Neural cell (in vitro differentiated cells): ENCODE measurements around the gene ADAMTS2. TPM values are rescaled to one million over a fixed set of nuclear protein-coding genes. Genes with fewer than 3 reads are reported as not detected.

ENCODE experiments used
- H2AFZ ChIP-seq: fragments of 200-600, 300-800 bp; sonication (generic), shearing (Covaris generic); 2 replicates; pipeline ENCODE4 v1.6.0; 2014; ENCODE audit warnings: low read depth, mild to moderate bottlenecking, antibody characterized with exemption, low read length, moderate library complexity
- H3F3A ChIP-seq: fragments of 200-600 bp; shearing (Covaris generic); 2 replicates; pipeline ENCODE4 v1.6.1; 2016; ENCODE audit warnings: mild to moderate bottlenecking, moderate library complexity, mixed read lengths, antibody characterized with exemption, low read length; ENCODE audit not compliant: insufficient read depth, poor library complexity, severe bottlenecking
- H3K27ac ChIP-seq: fragments of 200-600, 300-800 bp; sonication (generic), shearing (Covaris generic); 2 replicates; pipeline ENCODE4 v1.5.1; 2014; ENCODE audit warnings: mild to moderate bottlenecking, low read length, moderate library complexity
- H3K27me3 ChIP-seq: fragments of 300-800, 200-600 bp; sonication (generic), shearing (Covaris generic); 2 replicates; pipeline ENCODE4 v1.6.0; 2014; ENCODE audit warnings: mild to moderate bottlenecking, low read depth, low read length, moderate library complexity; ENCODE audit not compliant: insufficient read depth
- H3K36me3 ChIP-seq: fragments of 300-800, 200-600 bp; sonication (generic), shearing (Covaris generic); 2 replicates; pipeline ENCODE4 v1.5.1; 2014; ENCODE audit warnings: mild to moderate bottlenecking, antibody characterized with exemption, low read length, moderate library complexity; ENCODE audit not compliant: insufficient read depth
- H3K4me2 ChIP-seq: fragments of 300-800, 200-600 bp; sonication (generic), shearing (Covaris generic); 2 replicates; pipeline ENCODE4 v1.6.0; 2014; ENCODE audit warnings: mild to moderate bottlenecking, low read length
- H3K4me3 ChIP-seq: fragments of 300-800, 200-600 bp; sonication (generic), shearing (Covaris generic); 2 replicates; pipeline ENCODE4 v1.5.1; 2014; ENCODE audit warnings: mild to moderate bottlenecking, low read length, moderate library complexity
- H3K79me2 ChIP-seq: fragments of 200-600 bp; shearing (Covaris generic); replicated peaks from 2 replicates; pipeline ENCODE4 v1.6.0; 2014; ENCODE audit warnings: mild to moderate bottlenecking, low read length, moderate library complexity; ENCODE audit not compliant: insufficient read depth
- H3K9ac ChIP-seq: fragments of 300-800, 200-600 bp; sonication (generic), shearing (Covaris generic); 2 replicates; pipeline ENCODE4 v1.6.1; 2016; ENCODE audit warnings: mild to moderate bottlenecking, low read length, mixed read lengths
- H3K9me2 ChIP-seq: fragments of 200-600 bp; shearing (Covaris generic); 2 replicates; pipeline ENCODE4 v1.6.1; 2016; ENCODE audit warnings: mild to moderate bottlenecking, low read length, mixed read lengths; ENCODE audit not compliant: insufficient read depth
- H3K9me3 ChIP-seq: fragments of 200-600, 300-800 bp; sonication (generic), shearing (Covaris generic); 2 replicates; pipeline ENCODE4 v1.6.1; 2016; ENCODE audit warnings: mild to moderate bottlenecking, mixed run types, low read length, moderate library complexity, mixed read lengths
- H4K20me1 ChIP-seq: fragments of 200-600 bp; shearing (Covaris generic); 2 replicates; pipeline ENCODE4 v1.6.1; 2016; ENCODE audit warnings: mild to moderate bottlenecking, mixed run types; ENCODE audit not compliant: insufficient read depth
- EP300 ChIP-seq: fragments of 450-650 bp; conservative IDR thresholded peaks from 2 replicates; pipeline ENCODE4 v1.6.1; 2014; ENCODE audit warnings: antibody characterized with exemption, mild to moderate bottlenecking, moderate library complexity; ENCODE audit not compliant: poor library complexity, severe bottlenecking
- EZH2 ChIP-seq: fragments of 200-600, 300-800 bp; shearing (Covaris generic), sonication (generic); IDR thresholded peaks from 2 replicates; pipeline ENCODE4 v1.6.1; 2014; ENCODE audit warnings: antibody characterized with exemption, low read length, borderline replicate concordance, mild to moderate bottlenecking; ENCODE audit not compliant: insufficient read depth, poor library complexity, severe bottlenecking
- MXI1 ChIP-seq: fragments of 450-650 bp; conservative IDR thresholded peaks from 2 replicates; pipeline ENCODE4 v1.6.1; 2014; ENCODE audit warnings: antibody characterized with exemption, mild to moderate bottlenecking; ENCODE audit not compliant: poor library complexity, severe bottlenecking
- POLR2AphosphoS5 ChIP-seq: IDR thresholded peaks from 2 replicates; pipeline ENCODE4 v1.6.1; 2012
- RAD21 ChIP-seq: fragments of 450-650 bp; conservative IDR thresholded peaks from 2 replicates; pipeline ENCODE4 v1.6.1; 2014; ENCODE audit warnings: antibody characterized with exemption, mild to moderate bottlenecking, moderate library complexity
- SMC3 ChIP-seq: fragments of 450-650 bp; conservative IDR thresholded peaks from 2 replicates; pipeline ENCODE4 v1.6.1; 2014; ENCODE audit warnings: antibody characterized with exemption, mild to moderate bottlenecking, moderate library complexity; ENCODE audit not compliant: poor library complexity
- TAF1 ChIP-seq: IDR thresholded peaks from 2 replicates; pipeline ENCODE4 v1.6.1; 2012; ENCODE audit warnings: low read depth
- polyA plus RNA-seq: library from polyadenylated mRNA; depleted of rRNA; stranded (reverse); fragments of >200 nt; gene quantifications from 2 replicates; pipeline ENCODE4 v1.2.3, GENCODE V29; 2014
- TF ChIP-seq, protein P1 (sequence below): fragments of 450-650 bp; IDR thresholded peaks from 2 replicates; pipeline ENCODE4 v1.5.1; 2014; ENCODE audit warnings: antibody characterized with exemption, mild to moderate bottlenecking, moderate library complexity; ENCODE audit not compliant: poor library complexity, severe bottlenecking
- TF ChIP-seq, protein P2 (sequence below): IDR thresholded peaks from 2 replicates; pipeline ENCODE4 v1.6.1; 2012; ENCODE audit warnings: borderline replicate concordance

Gene ADAMTS2
- polyA plus RNA-seq, 1 donor from 2014 or later, result 0.61 TPM

DNA sequence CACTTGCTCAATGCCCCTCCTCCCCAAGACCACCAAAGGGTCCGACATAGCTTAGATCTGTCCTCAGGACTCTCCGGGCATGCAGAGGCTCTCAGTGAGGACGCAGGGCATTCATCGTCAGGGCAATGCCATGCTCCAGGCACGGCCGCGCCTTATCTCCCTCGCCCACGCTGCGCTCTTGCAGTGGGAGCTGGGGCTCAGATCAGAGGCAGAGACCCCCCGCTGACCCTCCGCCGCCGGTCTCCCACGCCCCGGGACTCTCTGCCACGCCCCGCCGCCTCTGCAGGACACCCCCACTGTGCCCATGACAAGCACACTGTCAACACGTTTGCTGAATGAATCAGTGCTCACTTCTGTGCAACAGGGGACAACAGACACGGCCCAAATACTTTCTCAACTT is 140.7 kb downstream of the ADAMTS2 start:
- no peaks in the 10 kb centered on the region for H3K9me3 ChIP-seq
- no peak overlapping the region for H3K9ac ChIP-seq
- no peaks in the 10 kb centered on the region for H4K20me1 ChIP-seq
- no peak overlapping the region for H3K4me2 ChIP-seq
- no peak overlapping the region for H3K27ac ChIP-seq
- no peaks in the 10 kb centered on the region for H3K27me3 ChIP-seq
- no peaks in the 10 kb centered on the region for H3K79me2 ChIP-seq
- TF ChIP-seq EZH2 (no peak), MXI1 (no peak), EP300 (no peak), SMC3 (no peak), TAF1 (no peak), POLR2AphosphoS5 (no peak), RAD21 (no peak)
- TF ChIP-seq, protein P1, sequence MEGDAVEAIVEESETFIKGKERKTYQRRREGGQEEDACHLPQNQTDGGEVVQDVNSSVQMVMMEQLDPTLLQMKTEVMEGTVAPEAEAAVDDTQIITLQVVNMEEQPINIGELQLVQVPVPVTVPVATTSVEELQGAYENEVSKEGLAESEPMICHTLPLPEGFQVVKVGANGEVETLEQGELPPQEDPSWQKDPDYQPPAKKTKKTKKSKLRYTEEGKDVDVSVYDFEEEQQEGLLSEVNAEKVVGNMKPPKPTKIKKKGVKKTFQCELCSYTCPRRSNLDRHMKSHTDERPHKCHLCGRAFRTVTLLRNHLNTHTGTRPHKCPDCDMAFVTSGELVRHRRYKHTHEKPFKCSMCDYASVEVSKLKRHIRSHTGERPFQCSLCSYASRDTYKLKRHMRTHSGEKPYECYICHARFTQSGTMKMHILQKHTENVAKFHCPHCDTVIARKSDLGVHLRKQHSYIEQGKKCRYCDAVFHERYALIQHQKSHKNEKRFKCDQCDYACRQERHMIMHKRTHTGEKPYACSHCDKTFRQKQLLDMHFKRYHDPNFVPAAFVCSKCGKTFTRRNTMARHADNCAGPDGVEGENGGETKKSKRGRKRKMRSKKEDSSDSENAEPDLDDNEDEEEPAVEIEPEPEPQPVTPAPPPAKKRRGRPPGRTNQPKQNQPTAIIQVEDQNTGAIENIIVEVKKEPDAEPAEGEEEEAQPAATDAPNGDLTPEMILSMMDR, result no peak
- TF ChIP-seq, protein P2, sequence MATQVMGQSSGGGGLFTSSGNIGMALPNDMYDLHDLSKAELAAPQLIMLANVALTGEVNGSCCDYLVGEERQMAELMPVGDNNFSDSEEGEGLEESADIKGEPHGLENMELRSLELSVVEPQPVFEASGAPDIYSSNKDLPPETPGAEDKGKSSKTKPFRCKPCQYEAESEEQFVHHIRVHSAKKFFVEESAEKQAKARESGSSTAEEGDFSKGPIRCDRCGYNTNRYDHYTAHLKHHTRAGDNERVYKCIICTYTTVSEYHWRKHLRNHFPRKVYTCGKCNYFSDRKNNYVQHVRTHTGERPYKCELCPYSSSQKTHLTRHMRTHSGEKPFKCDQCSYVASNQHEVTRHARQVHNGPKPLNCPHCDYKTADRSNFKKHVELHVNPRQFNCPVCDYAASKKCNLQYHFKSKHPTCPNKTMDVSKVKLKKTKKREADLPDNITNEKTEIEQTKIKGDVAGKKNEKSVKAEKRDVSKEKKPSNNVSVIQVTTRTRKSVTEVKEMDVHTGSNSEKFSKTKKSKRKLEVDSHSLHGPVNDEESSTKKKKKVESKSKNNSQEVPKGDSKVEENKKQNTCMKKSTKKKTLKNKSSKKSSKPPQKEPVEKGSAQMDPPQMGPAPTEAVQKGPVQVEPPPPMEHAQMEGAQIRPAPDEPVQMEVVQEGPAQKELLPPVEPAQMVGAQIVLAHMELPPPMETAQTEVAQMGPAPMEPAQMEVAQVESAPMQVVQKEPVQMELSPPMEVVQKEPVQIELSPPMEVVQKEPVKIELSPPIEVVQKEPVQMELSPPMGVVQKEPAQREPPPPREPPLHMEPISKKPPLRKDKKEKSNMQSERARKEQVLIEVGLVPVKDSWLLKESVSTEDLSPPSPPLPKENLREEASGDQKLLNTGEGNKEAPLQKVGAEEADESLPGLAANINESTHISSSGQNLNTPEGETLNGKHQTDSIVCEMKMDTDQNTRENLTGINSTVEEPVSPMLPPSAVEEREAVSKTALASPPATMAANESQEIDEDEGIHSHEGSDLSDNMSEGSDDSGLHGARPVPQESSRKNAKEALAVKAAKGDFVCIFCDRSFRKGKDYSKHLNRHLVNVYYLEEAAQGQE, result no peak
- no peaks in the 10 kb centered on the region for H3F3A ChIP-seq
- no peaks in the 10 kb centered on the region for H3K9me2 ChIP-seq
- no peak overlapping the region for H2AFZ ChIP-seq
- no peaks in the 10 kb centered on the region for H3K36me3 ChIP-seq
- no peak overlapping the region for H3K4me3 ChIP-seq

DNA sequence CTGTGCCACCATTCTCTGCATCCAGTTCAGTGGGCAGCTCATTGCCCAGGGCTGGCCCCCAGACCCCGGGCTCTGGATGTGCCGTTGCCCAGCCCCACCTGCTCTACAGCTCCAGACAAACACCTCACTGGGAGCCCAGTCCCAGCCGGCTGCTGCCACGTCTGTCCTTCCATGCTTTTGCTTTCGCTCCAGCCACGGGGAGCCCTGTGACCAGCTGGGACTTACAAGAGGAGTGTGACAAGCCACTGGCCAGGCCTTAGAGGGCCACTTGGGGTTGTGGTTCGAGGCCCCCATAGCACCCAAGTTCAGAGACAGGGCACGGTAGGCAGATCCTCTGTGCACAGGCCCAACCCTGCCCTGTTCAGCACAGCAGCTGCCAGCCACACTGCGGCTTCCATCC is 142.0 kb downstream of the ADAMTS2 start:
- Histone ChIP-seq H3K79me2 (no peaks in the 10 kb centered on the region), H3K4me2 (no peak overlapping the region), H4K20me1 (no peaks in the 10 kb centered on the region), H3K27me3 (no peaks in the 10 kb centered on the region), H3K36me3 (no peaks in the 10 kb centered on the region), H3K9ac (no peak overlapping the region), H2AFZ (no peak overlapping the region), H3K27ac (no peak overlapping the region), H3F3A (no peaks in the 10 kb centered on the region), H3K9me3 (no peaks in the 10 kb centered on the region), H3K9me2 (no peaks in the 10 kb centered on the region), H3K4me3 (no peak overlapping the region)
- TF ChIP-seq EZH2 (no peak), TAF1 (no peak), RAD21 (no peak), POLR2AphosphoS5 (no peak), MXI1 (no peak), EP300 (no peak), SMC3 (no peak)
- TF ChIP-seq, protein P1, result no peak
- TF ChIP-seq, protein P2, result no peak
